IPS-NIHi7 (cell line): Measurements from ENCODE around the gene RAB17.
"Not testable (repeated sequence)": the region's sequence is repeated elsewhere in the genome, so short reads cannot be mapped to it uniquely, and the experiment has no call there.

Experiments used
- DNase-seq: peaks from one replicate; pipeline ENCODE4 v3.0.0; 2012; ENCODE audit warnings: mixed read lengths; ENCODE audit errors: extremely low spot score

Gene RAB17

GRCh38 chr2:237598468-237599208 is 8.1 kb upstream of the RAB17 start:
- no peak for DNase-seq

- no peak for DNase-seq
Observed at GRCh38 chr2:237597196-237598145, 6.9 kb upstream of the RAB17 start.

DNA sequence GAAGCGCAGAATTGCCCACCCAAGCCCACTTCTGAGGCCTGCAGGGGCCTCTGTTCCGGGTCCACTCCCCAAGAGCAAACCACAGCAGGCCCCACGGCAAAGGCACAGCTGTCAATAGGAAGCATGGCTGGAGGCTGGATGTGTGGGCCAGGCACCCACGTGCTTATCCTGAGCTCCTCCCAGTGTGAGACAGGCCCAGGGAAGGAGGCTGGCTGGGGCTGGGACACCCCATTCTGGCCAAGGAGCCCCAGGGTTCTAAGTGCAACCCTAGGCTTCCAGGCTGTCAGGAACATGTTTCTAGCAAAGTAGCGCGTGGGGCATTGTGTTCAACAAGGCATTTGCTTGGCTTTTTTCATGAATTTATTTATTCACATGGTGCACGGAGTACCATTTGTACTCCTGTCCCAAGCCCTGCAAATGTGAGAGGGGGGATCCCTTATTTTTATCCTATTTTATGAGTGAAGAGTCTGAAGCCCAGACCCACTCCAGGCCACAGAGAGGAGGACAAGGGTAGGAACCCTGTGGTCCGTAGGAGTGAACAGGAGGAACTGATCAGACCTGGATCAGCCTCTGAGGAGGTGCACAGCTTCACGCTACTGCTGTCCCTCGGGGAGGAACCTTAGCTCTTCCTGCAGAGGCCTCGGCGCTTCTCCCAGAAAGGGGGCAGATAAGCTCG is 6.1 kb upstream of the RAB17 start:
- DNase-seq, result no peak

- not testable (repeated sequence) for DNase-seq
Observed at GRCh38 chr2:237595829-237596519, 5.4 kb upstream of the RAB17 start.

DNA sequence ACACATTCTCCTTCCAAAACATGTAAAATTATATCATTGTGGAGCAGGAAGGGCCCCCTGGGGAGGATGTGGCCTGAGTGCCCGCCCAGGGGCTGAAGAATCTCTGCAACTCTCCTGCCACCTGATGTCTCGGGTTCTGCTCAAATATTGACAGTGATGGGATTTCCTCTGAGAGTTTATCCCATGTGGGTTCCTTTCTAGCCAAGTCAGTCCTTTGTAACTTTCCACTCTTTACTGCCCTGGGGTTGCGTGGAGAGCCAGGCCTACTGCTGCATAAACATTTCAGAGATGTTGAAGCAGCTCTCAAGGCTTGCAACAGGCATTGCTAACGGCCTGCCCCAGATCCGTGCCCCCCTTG is 4.0 kb upstream of the RAB17 start:
- no peak for DNase-seq

- peak; percentile 28 for DNase-seq
Observed at GRCh38 chr2:237593596-237594320, 3.2 kb upstream of the RAB17 start.

DNA sequence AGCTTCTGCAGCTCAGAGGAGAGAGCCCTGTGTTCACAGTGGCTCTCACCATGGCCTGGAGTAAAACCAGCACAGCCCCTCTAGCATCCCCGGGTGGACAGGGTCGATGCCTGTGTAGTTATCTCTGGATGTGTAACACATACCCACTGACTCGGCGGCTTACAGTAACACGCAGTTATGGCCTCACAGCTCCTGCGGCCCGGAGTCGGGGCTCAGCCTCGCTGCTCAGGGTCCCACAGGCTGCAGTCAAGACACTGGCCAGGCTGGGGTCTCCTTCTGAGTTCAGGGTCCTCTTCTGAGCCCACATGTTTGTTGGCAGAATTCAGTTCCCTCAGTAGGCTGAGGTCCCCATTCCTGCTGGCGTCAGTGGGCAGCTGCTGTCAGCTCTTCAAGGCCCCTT is 2.5 kb upstream of the RAB17 start:
- DNase-seq, result no peak

GRCh38 chr2:237592425-237592980 is 2.0 kb upstream of the RAB17 start:
- DNase-seq, result no peak

DNA sequence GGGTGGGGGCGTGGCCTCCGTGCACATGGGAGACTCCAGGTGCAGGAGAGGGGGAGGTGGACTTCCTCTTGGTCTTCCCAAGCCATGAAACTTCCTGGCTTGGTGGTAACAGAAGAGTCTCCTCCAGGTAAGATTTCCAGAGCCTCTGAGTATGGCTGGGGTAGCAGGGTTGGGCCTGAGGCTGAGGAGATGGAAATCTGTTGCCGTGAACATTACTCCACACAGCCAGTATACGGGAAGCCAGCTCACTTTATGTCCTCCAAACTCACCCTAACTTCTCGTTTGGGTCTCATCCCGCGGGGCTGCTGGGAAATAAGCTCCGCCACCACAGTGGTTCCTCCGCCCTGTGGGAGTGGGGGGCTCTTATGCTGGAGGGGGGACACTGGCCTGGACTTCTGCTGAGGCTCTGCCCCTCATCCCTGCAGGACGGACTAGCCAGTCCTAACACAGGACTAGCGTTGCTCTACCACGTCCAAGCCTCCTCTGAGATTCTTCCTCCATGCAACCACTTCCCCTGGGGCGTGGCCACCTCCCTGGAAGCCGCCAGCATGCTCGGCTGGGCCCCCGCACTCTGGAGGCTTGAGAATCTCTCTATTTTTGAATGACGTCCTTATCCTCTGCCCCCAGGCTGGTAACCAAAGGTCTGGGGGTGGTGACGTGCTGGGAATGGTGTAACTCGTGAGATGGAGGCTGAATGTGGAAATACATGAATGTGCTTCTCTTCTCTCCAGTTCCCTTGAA is 777 bp upstream of the RAB17 start:
- DNase-seq, result peak; percentile 77

DNA sequence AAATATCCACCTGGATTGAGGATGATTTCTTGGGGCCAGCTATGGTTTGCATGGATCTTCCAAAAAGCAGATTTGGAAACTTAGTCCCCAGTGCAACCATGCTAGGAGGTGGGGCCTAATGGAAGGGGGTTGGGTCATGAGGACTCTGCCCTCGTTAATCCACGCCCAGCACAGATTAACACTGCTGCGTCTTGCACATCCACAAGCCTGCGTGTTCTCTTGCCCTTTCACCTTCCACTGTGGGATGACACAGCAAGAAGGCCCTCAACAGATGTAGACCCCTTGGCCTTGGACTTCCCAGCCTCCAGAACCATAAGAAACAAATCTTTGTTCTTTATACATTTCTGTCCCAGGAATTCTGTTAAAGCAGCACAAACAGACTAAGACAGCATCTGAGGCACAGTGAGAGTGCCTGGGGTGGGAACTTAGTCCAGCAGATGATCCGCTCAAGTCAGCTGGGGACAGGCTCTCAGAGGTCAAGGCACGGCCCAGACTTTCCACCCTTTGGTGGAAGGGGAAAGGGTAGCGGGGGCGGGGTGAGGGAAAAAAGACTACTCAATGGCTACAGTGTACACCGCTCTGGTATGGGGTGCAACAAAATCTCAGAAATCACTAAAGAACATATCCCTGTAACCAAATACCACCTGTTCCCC is 2.4 kb downstream of the RAB17 start:
- DNase-seq, result no peak

- DNase-seq, result no peak
Observed at GRCh38 chr2:237585590-237586221, 4.8 kb downstream of the RAB17 start.

DNA sequence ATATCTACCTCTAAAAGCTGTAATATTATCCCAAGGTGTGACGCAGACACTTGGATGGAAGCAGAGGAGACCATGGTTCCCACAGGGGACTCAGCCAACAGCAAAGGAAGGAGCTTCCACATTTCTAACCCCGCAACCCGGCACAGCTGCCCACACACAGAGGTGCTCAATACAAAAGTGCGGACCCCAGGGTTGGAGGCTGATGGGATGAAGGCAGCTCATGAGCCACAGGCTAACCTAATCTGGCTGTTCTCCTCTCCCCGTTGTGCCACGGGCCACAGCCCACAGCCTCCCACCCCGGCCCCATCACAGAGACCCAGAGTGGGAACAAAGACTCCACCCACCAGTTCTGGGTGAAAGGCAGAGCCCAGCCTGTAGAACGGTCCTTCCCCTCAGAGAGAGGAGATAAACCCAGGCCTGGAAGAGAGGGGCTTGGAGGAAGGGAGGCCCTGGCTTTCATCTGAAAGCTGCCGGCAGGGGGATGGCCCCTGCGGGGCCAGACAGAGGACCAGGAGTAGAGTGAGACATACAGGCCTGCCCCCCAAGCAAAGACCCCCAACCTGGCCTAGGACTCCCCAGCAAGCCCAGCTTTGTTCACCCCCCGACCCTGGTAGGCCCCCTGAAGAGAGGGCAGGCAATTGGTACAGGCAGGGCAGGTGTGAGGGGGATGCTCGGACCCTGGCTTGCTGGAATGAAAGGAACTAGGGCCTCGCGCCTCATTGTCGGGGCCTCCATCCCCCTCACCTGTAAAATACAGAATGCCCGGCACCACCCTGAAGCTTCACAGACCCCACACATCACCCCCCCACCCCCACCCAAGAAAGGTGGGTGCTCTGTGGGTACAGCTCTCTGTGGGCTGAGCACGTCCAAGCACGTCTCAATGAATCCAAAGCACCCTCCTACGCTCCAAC is 6.9 kb downstream of the RAB17 start:
- no peak for DNase-seq

DNA sequence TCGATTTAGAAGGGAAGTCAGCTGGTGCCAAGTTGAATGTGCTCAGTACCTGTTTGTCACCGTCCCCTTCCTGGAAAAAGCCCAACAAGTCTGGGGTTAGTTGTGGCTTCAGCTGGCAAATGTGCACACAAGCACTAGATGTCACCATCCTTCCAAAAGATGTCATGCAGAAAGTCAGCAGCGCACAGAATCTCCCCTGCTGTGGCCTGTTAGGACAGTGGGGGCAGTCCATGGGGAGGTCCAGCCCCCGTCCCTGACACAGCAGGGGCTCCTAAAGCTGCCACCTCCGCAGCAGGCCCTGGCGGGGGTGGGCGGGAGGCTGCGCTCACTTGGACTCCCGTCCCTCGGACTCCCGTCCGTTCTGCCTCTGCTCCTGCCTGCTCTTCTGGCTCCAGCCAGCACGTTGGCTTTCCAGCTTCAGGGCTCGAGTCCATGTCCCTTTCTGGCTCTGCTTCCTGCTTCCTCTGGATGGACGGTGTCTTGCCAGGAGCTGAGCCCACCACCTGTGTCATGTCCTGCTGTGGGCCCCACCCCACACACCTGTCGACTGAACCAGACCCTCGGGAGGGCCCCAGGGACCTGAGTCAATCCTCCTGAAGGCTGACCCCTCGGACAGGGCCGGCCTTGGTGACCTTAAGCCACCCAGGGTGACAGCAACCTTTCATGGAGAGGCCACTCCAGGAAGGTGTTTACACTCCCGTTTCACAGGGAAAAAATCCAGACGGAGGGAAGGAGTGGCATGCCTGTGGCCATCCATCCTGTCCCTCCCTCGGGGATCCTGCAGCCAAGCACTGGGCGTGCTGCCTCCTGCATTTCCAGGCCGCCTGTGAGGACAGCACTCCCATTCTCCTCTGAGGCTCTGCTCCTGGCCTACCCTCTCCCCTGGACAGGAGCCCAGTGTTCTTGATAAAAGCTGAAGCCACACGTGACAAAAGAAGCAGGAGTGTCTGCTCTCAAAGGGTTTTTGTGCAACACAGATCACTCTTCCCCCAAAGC is 8.5 kb downstream of the RAB17 start:
- peak; percentile 61 for DNase-seq

GRCh38 chr2:237581326-237581725 is 9.2 kb downstream of the RAB17 start:
- DNase-seq, result no peak

DNA sequence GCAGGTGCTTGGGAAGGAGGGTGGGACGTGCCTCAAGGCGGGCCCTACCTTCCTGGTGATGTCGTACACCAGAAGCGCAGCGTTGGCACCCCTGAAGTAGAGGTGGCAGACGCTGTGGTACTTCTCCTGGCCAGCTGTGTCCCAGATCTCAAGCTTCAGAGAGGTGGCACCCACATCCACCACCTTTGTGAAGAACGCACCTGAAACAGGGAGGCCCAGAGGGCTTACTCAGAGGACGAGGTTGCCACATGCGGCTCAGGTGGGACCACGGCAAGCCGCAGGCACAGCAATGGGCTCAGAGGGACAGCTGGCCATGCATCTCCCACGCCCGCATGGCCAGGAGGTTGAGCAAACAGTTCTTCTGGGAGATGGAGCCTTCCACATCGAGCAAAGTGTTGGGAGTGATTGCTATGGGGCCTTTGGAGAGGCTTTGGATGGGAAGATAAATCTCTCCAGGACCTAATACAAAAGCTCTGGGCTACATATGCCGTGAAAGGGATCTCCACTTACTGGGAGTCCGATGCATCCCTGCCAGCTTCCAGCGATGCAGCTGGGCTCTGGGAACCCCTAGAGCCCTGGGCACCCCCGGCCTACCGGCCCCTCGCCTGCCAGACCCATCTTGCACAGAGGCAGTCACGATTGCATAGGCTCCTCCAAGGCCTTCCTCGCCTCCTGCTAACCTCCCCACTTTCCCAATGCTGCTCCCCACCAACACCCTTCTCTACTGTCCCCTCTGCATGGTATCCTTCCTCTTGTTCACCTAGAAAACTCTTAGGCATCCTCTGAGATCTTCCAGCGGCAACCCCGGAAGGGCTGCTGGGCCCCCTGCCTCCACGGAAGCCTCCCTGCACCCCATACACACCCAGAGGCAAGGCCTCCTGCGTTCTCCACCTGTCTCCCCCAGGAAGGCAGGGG is 12.3 kb downstream of the RAB17 start:
- DNase-seq, result no peak

DNA sequence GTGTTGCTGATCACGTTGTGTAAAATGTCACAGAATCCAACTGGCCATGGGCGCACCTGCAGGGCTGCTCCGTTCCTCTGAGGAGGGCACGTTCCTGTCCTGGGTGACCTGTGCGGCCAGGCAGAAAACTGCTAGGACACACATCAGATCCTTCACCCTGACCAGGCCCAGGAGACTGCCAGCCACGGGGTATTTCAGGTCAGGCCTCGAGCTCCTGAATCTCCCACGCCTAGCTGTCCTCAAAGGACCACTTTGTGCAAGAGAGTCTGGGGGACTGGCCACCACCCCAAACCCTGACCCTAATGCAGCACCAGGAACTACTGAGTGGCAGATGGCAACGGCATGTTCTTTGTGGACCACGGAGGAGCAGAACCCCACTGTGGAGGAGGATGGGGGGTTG is 13.1 kb downstream of the RAB17 start:
- no peak for DNase-seq
